H9 (cell line): ENCODE measurements around the gene FAM53C. TPM values are rescaled to one million over a fixed set of nuclear protein-coding genes. Genes with fewer than 3 reads are reported as not detected.

Experiments
- DNase-seq: peaks from one replicate; pipeline ENCODE4 v3.0.0-alpha.2; 2017
- H2AFZ ChIP-seq: one replicate; pipeline ENCODE4 v1.6.1; 2013; ENCODE audit warnings: mild to moderate bottlenecking, low read length, control low read depth, moderate library complexity
- H2AK5ac ChIP-seq: 2 replicates; pipeline ENCODE4 v1.6.1; 2013; ENCODE audit warnings: low read length, control low read depth, mixed read lengths; ENCODE audit not compliant: insufficient read length
- H2BK120ac ChIP-seq: one replicate; pipeline ENCODE4 v1.6.1; 2013; ENCODE audit warnings: low read depth, mild to moderate bottlenecking, low read length, control low read depth, inconsistent platforms; ENCODE audit not compliant: poor library complexity, severe bottlenecking
- H2BK12ac ChIP-seq: 2 replicates; pipeline ENCODE4 v1.6.1; 2013; ENCODE audit warnings: low read length, control low read depth, mixed read lengths, low read depth; ENCODE audit not compliant: insufficient read length
- H2BK15ac ChIP-seq: 2 replicates; pipeline ENCODE4 v1.6.1; 2013; ENCODE audit warnings: low read depth, low read length, control low read depth
- H2BK20ac ChIP-seq: one replicate; pipeline ENCODE4 v1.6.1; 2013; ENCODE audit warnings: low read depth, mild to moderate bottlenecking, low read length, control low read depth, inconsistent platforms; ENCODE audit not compliant: poor library complexity, severe bottlenecking
- H2BK5ac ChIP-seq: 2 replicates; pipeline ENCODE4 v1.6.1; 2013; ENCODE audit warnings: low read length, control low read depth, mixed read lengths; ENCODE audit not compliant: insufficient read length
- H3K14ac ChIP-seq: 2 replicates; pipeline ENCODE4 v1.6.1; 2013; ENCODE audit warnings: low read length, control low read depth; ENCODE audit not compliant: insufficient read depth
- H3K18ac ChIP-seq: 2 replicates; pipeline ENCODE4 v1.6.1; 2013; ENCODE audit warnings: low read depth, mild to moderate bottlenecking, mixed read lengths, low read length, control low read depth; ENCODE audit not compliant: insufficient read length
- H3K23ac ChIP-seq: 2 replicates; pipeline ENCODE4 v1.6.1; 2013; ENCODE audit warnings: low read length, control low read depth, mixed read lengths, low read depth; ENCODE audit not compliant: insufficient read length
- H3K23me2 ChIP-seq: 2 replicates; pipeline ENCODE4 v1.6.1; 2013; ENCODE audit warnings: low read depth, mild to moderate bottlenecking, mixed read lengths, low read length, control low read depth; ENCODE audit not compliant: insufficient read length, poor library complexity, severe bottlenecking
- H3K27ac ChIP-seq: 2 replicates; pipeline ENCODE4 v1.5.1; 2013; ENCODE audit warnings: low read length, control low read depth, mixed read lengths, low read depth; ENCODE audit not compliant: insufficient read length
- H3K27me3 ChIP-seq: 2 replicates; pipeline ENCODE4 v1.6.1; 2013; ENCODE audit warnings: low read length, control low read depth, inconsistent platforms; ENCODE audit not compliant: insufficient read depth
- H3K4ac ChIP-seq: 2 replicates; pipeline ENCODE4 v1.6.1; 2013; ENCODE audit warnings: low read depth, mild to moderate bottlenecking, control low read depth, inconsistent platforms, low read length, moderate library complexity
- H3K4me1 ChIP-seq: 2 replicates; pipeline ENCODE4 v1.6.1; 2013; ENCODE audit warnings: low read length, control low read depth, inconsistent platforms; ENCODE audit not compliant: insufficient read depth
- H3K4me2 ChIP-seq: 2 replicates; pipeline ENCODE4 v1.6.1; 2013; ENCODE audit warnings: low read length, control low read depth, mixed read lengths; ENCODE audit not compliant: insufficient read length, insufficient read depth
- H3K56ac ChIP-seq: 2 replicates; pipeline ENCODE4 v1.6.1; 2013; ENCODE audit warnings: low read depth, mild to moderate bottlenecking, mixed read lengths, low read length, control low read depth; ENCODE audit not compliant: insufficient read length
- H3K79me1 ChIP-seq: 2 replicates; pipeline ENCODE4 v1.6.1; 2013; ENCODE audit warnings: low read depth, mild to moderate bottlenecking, moderate library complexity, low read length, control low read depth, inconsistent platforms; ENCODE audit not compliant: insufficient read depth, poor library complexity, severe bottlenecking
- H3K79me2 ChIP-seq: 2 replicates; pipeline ENCODE4 v1.6.1; 2013; ENCODE audit warnings: low read length, control low read depth, inconsistent platforms; ENCODE audit not compliant: insufficient read depth
- H3K9ac ChIP-seq: 2 replicates; pipeline ENCODE4 v1.6.1; 2013; ENCODE audit warnings: low read length, control low read depth, mixed read lengths; ENCODE audit not compliant: insufficient read length; ENCODE audit errors: extremely low read depth
- H3K9me3 ChIP-seq: one replicate; pipeline ENCODE4 v1.6.1; 2013; ENCODE audit warnings: low read depth, low read length, inconsistent platforms; ENCODE audit not compliant: control insufficient read depth
- H3T11ph ChIP-seq: one replicate; pipeline ENCODE4 v1.6.1; 2013; ENCODE audit warnings: mild to moderate bottlenecking, low read length, control low read depth, inconsistent platforms
- H4K20me1 ChIP-seq: one replicate; pipeline ENCODE4 v1.6.1; 2013; ENCODE audit not compliant: control insufficient read depth, insufficient read length, insufficient read depth
- H4K5ac ChIP-seq: 2 replicates; pipeline ENCODE4 v1.6.1; 2013; ENCODE audit warnings: low read depth, mild to moderate bottlenecking, mixed read lengths, low read length, control low read depth; ENCODE audit not compliant: insufficient read length
- H4K8ac ChIP-seq: replicated peaks from 2 replicates; pipeline ENCODE4 v1.6.1; 2013; ENCODE audit warnings: low read length, control low read depth, mixed read lengths, low read depth; ENCODE audit not compliant: insufficient read length
- H4K91ac ChIP-seq: 2 replicates; pipeline ENCODE4 v1.6.1; 2013; ENCODE audit warnings: low read depth, mild to moderate bottlenecking, moderate library complexity, mixed read lengths, low read length, control low read depth; ENCODE audit not compliant: insufficient read length
- H3K27ac Mint-ChIP-seq, 3 experiments: 2 replicates in 2 of 3; 3 replicates in 1 of 3; pipeline ENCODE4 v1.8.0; 2020 to 2021; ENCODE audit warnings: mixed read lengths in 3 of 3, mild to moderate bottlenecking in 1 of 3, moderate library complexity in 1 of 3
- H3K27me3 Mint-ChIP-seq: 2 replicates; pipeline ENCODE4 v1.8.0; 2021; ENCODE audit warnings: low read depth, mild to moderate bottlenecking, moderate library complexity, mixed read lengths
- H3K36me3 Mint-ChIP-seq, 3 experiments: 2 replicates in 2 of 3; 3 replicates in 1 of 3; pipeline ENCODE4 v1.8.0; 2020 to 2021; ENCODE audit warnings: low read depth in 3 of 3, mixed read lengths in 3 of 3; ENCODE audit not compliant: insufficient read depth in 1 of 3
- H3K4me1 Mint-ChIP-seq, 2 experiments: 2 replicates each; pipeline ENCODE4 v1.8.0; 2020; ENCODE audit warnings: mixed read lengths in 2 of 2
- H3K4me3 Mint-ChIP-seq, 2 experiments: 2 replicates in 1 of 2; 3 replicates in 1 of 2; pipeline ENCODE4 v1.8.0; 2020 to 2021; ENCODE audit warnings: mild to moderate bottlenecking in 2 of 2, mixed read lengths in 2 of 2, moderate library complexity in 1 of 2
- H3K9me3 Mint-ChIP-seq, 2 experiments: 2 replicates in 1 of 2; 3 replicates in 1 of 2; pipeline ENCODE4 v1.8.0; 2020; ENCODE audit warnings: mild to moderate bottlenecking in 2 of 2, mixed read lengths in 2 of 2, moderate library complexity in 1 of 2
- WGBS: extraction: QIAGEN DNeasy Blood & Tissue Kit; methylation state at CpG from one replicate; pipeline ENCODE4 v1.1.7; 2013; ENCODE audit warnings: missing lambda C conversion rate, low lambda C conversion rate, mixed read lengths; ENCODE audit not compliant: insufficient read length; ENCODE audit errors: extremely low coverage; 5-methylcytosine and 5-hydroxymethylcytosine counted together
- total RNA-seq: library from RNA; stranded (reverse); gene quantifications from 2 replicates; pipeline ENCODE4 v1.2.1, GENCODE V29; 2021
- TF ChIP-seq, protein P1 (sequence below): fragments of 200-600 bp; sonication (generic); conservative IDR thresholded peaks from 3 replicates; pipeline ENCODE4 v1.8.0; 2021; ENCODE audit warnings: antibody characterized with exemption, mild to moderate bottlenecking

Gene FAM53C
- total RNA-seq, 1 experiment from 2014 or later = 59.6 TPM

GRCh38 chr5:138339091-138339456 is 1.0 kb downstream of the FAM53C start:
- Histone ChIP-seq H3K9me3 (no peaks in the 10 kb centered on the region), H2BK120ac (no peak overlapping the region), H3K18ac (peak overlapping the region; percentile 50), H3K27me3 (no peaks in the 10 kb centered on the region), H4K91ac (no peak overlapping the region), H3K27ac (no peak overlapping the region), H3K79me1 (peaks cover 5% of the 10 kb centered on the region), H4K5ac (no peak overlapping the region), H2BK12ac (no peak overlapping the region), H2BK5ac (no peak overlapping the region), H3T11ph (no peak overlapping the region), H2AFZ (no peak overlapping the region), H3K79me2 (peaks cover 16% of the 10 kb centered on the region; the same call in 1 of the 2 replicates), H2AK5ac (no peak overlapping the region), H3K56ac (no peak overlapping the region), H3K4me1 (no peaks in the 10 kb centered on the region), H4K8ac (no peak overlapping the region), H3K23ac (no peak overlapping the region), H2BK20ac (no peak overlapping the region), H3K14ac (peak overlapping the region; percentile 54; the same call in 1 of the 2 replicates), H3K4me2 (peak overlapping the region; percentile 96), H3K4ac (no peak overlapping the region), H4K20me1 (peaks cover 3% of the 10 kb centered on the region), H3K9ac (peak overlapping the region; percentile 98), H2BK15ac (no peak overlapping the region), H3K23me2 (peaks cover 12% of the 10 kb centered on the region)
- no CpG with 5 or more reads among the region's 7 CpGs for WGBS
- H3K4me1 Mint-ChIP-seq = peaks cover 27 to 33% of the 10 kb centered on the region in 2 experiments
- TF ChIP-seq, protein P1, sequence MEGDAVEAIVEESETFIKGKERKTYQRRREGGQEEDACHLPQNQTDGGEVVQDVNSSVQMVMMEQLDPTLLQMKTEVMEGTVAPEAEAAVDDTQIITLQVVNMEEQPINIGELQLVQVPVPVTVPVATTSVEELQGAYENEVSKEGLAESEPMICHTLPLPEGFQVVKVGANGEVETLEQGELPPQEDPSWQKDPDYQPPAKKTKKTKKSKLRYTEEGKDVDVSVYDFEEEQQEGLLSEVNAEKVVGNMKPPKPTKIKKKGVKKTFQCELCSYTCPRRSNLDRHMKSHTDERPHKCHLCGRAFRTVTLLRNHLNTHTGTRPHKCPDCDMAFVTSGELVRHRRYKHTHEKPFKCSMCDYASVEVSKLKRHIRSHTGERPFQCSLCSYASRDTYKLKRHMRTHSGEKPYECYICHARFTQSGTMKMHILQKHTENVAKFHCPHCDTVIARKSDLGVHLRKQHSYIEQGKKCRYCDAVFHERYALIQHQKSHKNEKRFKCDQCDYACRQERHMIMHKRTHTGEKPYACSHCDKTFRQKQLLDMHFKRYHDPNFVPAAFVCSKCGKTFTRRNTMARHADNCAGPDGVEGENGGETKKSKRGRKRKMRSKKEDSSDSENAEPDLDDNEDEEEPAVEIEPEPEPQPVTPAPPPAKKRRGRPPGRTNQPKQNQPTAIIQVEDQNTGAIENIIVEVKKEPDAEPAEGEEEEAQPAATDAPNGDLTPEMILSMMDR = no peak
- H3K27ac Mint-ChIP-seq = peak overlapping the region; percentile 93 to 99 (median 96)
- no peaks in the 10 kb centered on the region for H3K27me3 Mint-ChIP-seq
- peaks cover 22 to 39% (median 26%) of the 10 kb centered on the region in 3 experiments for H3K36me3 Mint-ChIP-seq
- peak overlapping the region; percentile 91 to 95 for H3K4me3 Mint-ChIP-seq
- no peak for DNase-seq
- H3K9me3 Mint-ChIP-seq = no peaks in the 10 kb centered on the region
